H1 (cell line): Measurements from ENCODE around the gene NXPH4.

Source experiments
- ATF3 ChIP-seq: IDR thresholded peaks from 2 replicates; pipeline ENCODE4 v1.6.1; 2011; ENCODE audit warnings: low read depth, mild to moderate bottlenecking, low read length; ENCODE audit not compliant: insufficient read depth
- EP300 ChIP-seq, 2 experiments: IDR thresholded peaks; 1 replicate in 1 of 2; 2 replicates in 1 of 2; pipeline ENCODE4 v1.6.1; 2011 to 2012; ENCODE audit warnings: low read depth in 2 of 2, low read length in 2 of 2, mild to moderate bottlenecking in 2 of 2, borderline replicate concordance in 1 of 2, inconsistent platforms in 1 of 2, moderate library complexity in 1 of 2
- EZH2 ChIP-seq: fragments of 200-600 bp; sonication (generic); IDR thresholded peaks from 2 replicates; pipeline ENCODE4 v1.7.1; 2012; ENCODE audit warnings: low read depth, mild to moderate bottlenecking, moderate library complexity, low read length, inconsistent platforms; ENCODE audit not compliant: severe bottlenecking
- JUND ChIP-seq: IDR thresholded peaks from 2 replicates; pipeline ENCODE4 v1.6.1; 2011; ENCODE audit warnings: mild to moderate bottlenecking, improper control_type of control experiment, low read length
- MAFK ChIP-seq: IDR thresholded peaks from 2 replicates; pipeline ENCODE4 v1.6.1; 2012; ENCODE audit warnings: low read depth, mild to moderate bottlenecking, improper control_type of control experiment, low read length
- NANOG ChIP-seq: IDR thresholded peaks from 2 replicates; pipeline ENCODE4 v1.6.1; 2011; ENCODE audit warnings: low read length, low read depth, mild to moderate bottlenecking, inconsistent platforms; ENCODE audit not compliant: insufficient read depth, poor library complexity, severe bottlenecking
- POLR2A ChIP-seq, 2 experiments: IDR thresholded peaks; 1 replicate in 1 of 2; 2 replicates in 1 of 2; pipeline ENCODE4 v1.6.1; 2011; ENCODE audit warnings: low read depth in 2 of 2, low read length in 2 of 2, mild to moderate bottlenecking in 2 of 2; ENCODE audit errors: control extremely low read depth in 1 of 2
- RAD21 ChIP-seq, 2 experiments: IDR thresholded peaks in 1 of 2; conservative IDR thresholded peaks in 1 of 2; 2 replicates each; pipeline ENCODE4 v1.6.1; 2011; ENCODE audit warnings: low read depth in 2 of 2, low read length in 2 of 2, improper control_type of control experiment in 1 of 2, inconsistent platforms in 1 of 2, mild to moderate bottlenecking in 1 of 2, moderate library complexity in 1 of 2
- TF ChIP-seq, protein P1 (sequence below), 3 experiments: IDR thresholded peaks; 1 replicate in 2 of 3; 2 replicates in 1 of 3; pipeline versions ENCODE4 v1.5.1 to v1.6.1; 2011; ENCODE audit warnings: low read length in 3 of 3, mild to moderate bottlenecking in 3 of 3, inconsistent platforms in 2 of 3, low read depth in 1 of 3, moderate library complexity in 1 of 3; ENCODE audit not compliant: insufficient read depth in 1 of 3; ENCODE audit errors: control extremely low read depth in 1 of 3

- no peak for TF ChIP-seq POLR2A (IDR thresholded peaks at IDR 0.05; ENCODE audit: control extremely low read depth in 1 of 2, low read depth in 2 of 2, low read length in 2 of 2)
- no peak for TF ChIP-seq ATF3
- TF ChIP-seq EP300 (IDR thresholded peaks at IDR 0.05; ENCODE audit: borderline replicate concordance in 1 of 2, low read depth in 2 of 2, low read length in 2 of 2) = no peak
- TF ChIP-seq, protein P1, sequence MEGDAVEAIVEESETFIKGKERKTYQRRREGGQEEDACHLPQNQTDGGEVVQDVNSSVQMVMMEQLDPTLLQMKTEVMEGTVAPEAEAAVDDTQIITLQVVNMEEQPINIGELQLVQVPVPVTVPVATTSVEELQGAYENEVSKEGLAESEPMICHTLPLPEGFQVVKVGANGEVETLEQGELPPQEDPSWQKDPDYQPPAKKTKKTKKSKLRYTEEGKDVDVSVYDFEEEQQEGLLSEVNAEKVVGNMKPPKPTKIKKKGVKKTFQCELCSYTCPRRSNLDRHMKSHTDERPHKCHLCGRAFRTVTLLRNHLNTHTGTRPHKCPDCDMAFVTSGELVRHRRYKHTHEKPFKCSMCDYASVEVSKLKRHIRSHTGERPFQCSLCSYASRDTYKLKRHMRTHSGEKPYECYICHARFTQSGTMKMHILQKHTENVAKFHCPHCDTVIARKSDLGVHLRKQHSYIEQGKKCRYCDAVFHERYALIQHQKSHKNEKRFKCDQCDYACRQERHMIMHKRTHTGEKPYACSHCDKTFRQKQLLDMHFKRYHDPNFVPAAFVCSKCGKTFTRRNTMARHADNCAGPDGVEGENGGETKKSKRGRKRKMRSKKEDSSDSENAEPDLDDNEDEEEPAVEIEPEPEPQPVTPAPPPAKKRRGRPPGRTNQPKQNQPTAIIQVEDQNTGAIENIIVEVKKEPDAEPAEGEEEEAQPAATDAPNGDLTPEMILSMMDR (IDR thresholded peaks at IDR 0.05; ENCODE audit: control extremely low read depth in 1 of 3, insufficient read depth in 1 of 3, low read depth in 1 of 3, low read length in 3 of 3) = no peak
- no peak for TF ChIP-seq EZH2
- no peak for TF ChIP-seq JUND
- TF ChIP-seq NANOG = no peak
- TF ChIP-seq RAD21 (IDR thresholded peaks at IDR 0.05 in 1 of 2, conservative IDR thresholded peaks at IDR 0.05 in 1 of 2; ENCODE audit: low read depth in 2 of 2, low read length in 2 of 2) = no peak
- TF ChIP-seq MAFK = no peak
Observed at GRCh38 chr12:57198329-57198728, 18.3 kb upstream of the NXPH4 start.
